A204.1 (cell line): ENCODE results near the gene RNF151.
"Not testable (repeated sequence)": the region's sequence is repeated elsewhere in the genome, so short reads cannot be mapped to it uniquely, and the experiment has no call there.

Experiments
- FAIRE-seq: peaks from 2 replicates; lab custom pipeline; 2012; peaks lifted over from hg19 to GRCh38; lab: Jason Lieb, UNC

Gene RNF151

DNA sequence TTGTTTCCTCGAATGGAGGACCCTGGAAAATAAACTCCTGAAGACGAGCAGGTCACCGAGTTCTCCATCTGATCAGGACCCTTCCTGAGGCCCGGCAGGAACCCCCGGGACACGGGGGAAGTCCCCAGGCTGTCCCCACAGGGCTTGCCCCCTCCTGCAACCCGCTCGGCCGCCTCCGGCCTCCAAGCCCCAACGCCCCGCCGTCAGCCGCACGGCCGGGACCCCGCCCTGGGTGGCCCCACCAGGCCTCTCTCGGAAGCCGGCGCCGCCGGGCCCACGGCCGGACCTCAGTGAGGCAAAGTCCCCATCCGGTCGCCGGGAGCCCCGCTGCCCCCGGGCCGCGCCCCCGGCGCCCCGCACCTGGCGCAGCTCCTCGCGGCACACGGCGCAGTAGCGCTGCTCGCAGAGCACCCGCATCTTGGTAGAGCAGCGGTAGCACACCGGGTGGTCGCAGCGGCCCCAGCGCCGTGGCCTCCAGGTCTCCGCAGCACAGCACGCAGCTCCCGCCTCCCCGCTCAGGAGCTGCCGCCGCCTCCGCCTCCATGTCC, 42.6 kb downstream of the RNF151 start:
- FAIRE-seq: no peak

DNA sequence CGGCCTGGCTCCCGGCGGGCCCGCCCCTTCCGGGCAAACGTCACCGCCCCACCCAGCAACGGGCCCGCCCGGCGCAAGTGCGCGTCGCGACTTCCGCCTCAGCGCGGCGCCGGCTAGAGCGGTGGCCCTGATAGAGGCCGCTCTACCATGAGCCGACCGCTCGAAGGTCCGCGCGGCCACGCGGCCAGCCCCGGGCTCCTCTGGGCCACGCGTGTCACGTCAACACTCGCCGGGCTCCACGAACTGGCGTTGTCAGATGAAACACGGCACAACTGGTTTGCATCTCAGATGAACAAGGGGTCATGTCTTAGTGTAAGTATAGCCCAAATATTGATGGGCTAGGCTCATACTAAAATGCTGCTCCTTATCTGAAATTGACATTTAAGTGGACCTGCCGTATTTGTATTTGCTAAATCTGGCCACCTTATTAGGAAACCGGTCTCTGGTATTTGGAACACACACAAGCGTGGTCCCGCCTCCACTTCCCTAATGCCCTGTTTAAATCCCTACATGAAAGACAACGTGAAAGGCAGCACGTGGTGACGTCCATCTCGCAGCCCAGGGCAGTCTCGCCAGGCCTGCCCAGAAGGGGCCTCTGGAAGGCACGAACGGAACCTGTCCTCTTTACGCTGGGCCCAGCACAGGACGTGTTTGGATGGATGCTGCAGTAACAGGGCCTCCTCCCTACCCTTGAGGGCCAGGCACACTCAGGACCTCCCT, 43.3 kb downstream of the RNF151 start, which contains the start of gene ZNF598:
TSS of gene ZNF598 (minus strand) at position 31 of the 720 bp plus-strand sequence.
- no peak for FAIRE-seq

DNA sequence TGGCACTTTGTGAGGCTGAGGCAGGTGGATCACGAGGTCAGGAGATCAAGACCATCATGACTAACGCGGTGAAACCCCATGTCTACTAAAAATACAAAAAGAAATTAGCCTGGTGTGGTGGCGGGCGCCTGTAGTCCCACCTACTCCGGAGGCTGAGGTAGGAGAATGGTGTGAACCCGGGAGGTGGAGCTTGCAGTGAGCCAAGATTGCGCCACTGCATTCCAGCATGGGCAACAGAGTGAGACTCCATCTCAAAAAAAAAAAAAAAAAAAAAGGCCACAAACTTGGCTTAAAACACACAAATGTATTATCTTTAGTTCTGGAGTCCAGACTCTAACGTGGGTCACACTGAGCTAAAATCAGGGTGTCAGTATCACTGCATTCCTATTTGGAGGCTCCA, 45.1 kb downstream of the RNF151 start:
- not testable (repeated sequence) for FAIRE-seq

DNA sequence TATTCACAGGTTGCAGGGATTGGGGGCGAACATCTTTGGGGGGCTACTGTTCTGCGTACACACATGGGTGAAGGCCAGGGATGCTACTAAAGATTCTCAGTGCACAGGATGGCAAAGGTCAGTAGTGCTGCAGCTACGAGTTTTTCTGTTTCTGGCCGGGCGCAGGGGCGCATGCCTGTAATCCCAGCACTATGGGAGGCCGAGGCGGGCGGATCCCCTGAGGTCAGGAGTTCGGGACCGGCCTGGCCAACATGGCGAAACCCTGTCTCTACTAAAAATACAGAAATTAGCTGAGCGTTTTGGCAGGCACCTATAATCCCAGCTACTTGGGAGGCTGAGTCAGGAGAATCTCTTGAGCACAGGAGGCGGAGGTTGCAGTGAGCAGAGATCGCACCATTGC, 46.9 kb downstream of the RNF151 start:
- FAIRE-seq: no peak

DNA sequence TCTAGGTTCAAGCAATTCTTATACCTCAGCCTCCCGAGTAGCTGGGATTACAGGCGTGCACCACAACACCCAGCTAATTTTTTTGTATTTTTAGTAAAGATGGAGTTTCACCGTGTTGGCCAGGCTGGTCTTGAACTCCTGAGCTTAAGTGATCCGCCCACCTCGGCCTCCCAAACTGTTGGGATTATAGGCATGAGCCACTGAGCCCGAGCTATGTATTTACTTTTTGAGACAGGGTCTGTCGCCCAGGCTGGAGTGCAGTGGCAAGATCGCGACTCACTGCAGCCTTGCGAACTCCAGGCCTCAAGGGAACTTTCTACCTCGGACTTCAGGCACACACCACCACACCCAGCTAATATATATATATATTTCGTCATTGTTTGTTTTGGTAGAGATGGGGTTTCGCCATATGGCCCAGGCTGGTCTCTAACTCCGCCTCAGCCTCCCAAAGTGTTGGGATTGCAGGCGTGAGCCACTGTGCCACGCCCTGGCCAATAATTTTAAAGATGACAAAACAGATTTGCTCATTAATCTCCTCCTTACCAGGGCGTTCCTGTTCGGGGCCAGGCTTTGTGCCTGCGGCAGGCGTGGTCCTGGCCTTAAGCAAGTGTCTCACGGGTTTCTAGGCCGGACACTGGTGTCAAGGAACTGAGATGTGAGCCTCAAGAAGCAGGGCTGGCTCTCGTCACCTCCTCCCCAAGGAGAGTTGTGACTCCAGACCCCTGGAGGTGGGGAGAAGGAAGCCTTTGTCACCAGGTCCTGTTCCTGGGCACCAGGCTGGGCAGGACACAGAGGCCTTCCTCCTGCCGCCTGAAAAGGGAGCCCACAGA, 48.7 kb downstream of the RNF151 start:
- no peak for FAIRE-seq

DNA sequence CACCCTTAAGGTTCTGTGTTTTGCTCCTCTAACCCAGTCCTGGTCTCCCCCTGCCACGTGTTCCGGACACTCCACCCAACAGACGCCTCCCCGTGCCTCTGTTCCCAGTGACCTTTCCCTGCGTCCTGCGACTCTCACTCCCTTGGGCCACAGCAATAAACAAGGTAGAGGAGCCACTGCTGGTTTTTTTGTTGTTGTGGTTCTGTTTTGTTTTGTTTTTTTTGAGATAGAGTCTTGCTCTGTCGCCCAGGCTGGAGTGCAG, 49.2 kb downstream of the RNF151 start:
- FAIRE-seq: no peak

DNA sequence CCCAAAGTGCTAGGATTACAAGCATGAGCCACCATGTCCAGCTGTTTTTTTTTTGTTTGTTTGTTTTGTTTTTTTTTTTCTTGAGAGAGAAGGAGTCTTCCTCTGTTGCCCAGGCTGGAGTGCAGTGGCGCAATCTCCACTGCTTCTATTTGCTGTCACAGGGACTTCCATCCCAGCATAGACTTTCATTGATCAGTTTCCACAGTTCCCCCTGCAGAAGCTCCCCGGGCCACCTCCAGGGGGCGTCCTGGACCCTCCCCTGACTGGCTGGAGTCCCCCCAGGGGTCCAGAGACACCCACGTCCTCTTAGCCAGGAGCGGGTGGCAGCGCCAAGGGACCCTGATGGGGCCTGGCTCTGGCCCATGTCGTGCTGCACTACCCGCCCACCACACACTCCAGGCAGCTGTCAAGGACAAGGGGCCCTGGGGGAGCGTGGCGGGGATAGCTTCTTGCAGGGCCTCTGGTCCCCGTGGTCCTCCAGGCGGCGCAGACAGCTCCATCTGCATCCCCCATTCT, 49.8 kb downstream of the RNF151 start:
- FAIRE-seq: no peak
